Upper lobe of left lung (tissue), 6 donors: ENCODE measurements around the gene UBE2E2. TPM values are rescaled to one million over a fixed set of nuclear protein-coding genes. Genes with fewer than 3 reads are reported as not detected.

Experiments
- ATAC-seq, 2 donors: fragments of 200-7000 bp; cut with Tn5 transposase; one replicate each; pipeline ENCODE4 v1.9.1; 2022; ENCODE audit warnings: mild to moderate bottlenecking in 2 of 2, moderate library complexity in 2 of 2; ENCODE audit not compliant: low FRiP score in 2 of 2
- DNase-seq, 2 donors: peaks; one replicate each; pipeline ENCODE4 v3.0.0-alpha.2; 2019 to 2020
- H3K27ac ChIP-seq, 4 donors: fragments of 200-600 bp; sonication (generic); one replicate each; pipeline ENCODE4 v1.5.1; 2016 to 2019
- H3K27me3 ChIP-seq, 4 donors: fragments of 200-600 bp; sonication (generic); one replicate each; pipeline ENCODE4 v1.5.1; 2017 to 2019
- H3K36me3 ChIP-seq, 4 donors: fragments of 200-600 bp; sonication (generic); one replicate each; pipeline ENCODE4 v1.5.1; 2016 to 2019
- H3K4me1 ChIP-seq, 4 donors: fragments of 200-600 bp; sonication (generic); one replicate each; pipeline ENCODE4 v1.5.1; 2018 to 2019
- H3K4me3 ChIP-seq, 4 donors: fragments of 200-600 bp; sonication (generic); one replicate each; pipeline ENCODE4 v1.5.1; 2017 to 2019; ENCODE audit warnings: mild to moderate bottlenecking in 2 of 4, moderate library complexity in 1 of 4
- H3K9me3 ChIP-seq, 4 donors: fragments of 200-600 bp; sonication (generic); one replicate each; pipeline ENCODE4 v1.5.1; 2018 to 2019
- EP300 ChIP-seq, 4 donors: sonication (generic); formaldehyde crosslinking; IDR thresholded peaks; one replicate each; pipeline ENCODE4 v1.5.1; 2017; ENCODE audit warnings: antibody characterized with exemption in 4 of 4, control low read depth in 2 of 4
- POLR2A ChIP-seq, 4 donors: fragments of 450-650 bp; IDR thresholded peaks; one replicate each; pipeline ENCODE4 v1.5.1; 2016 to 2017; ENCODE audit warnings: antibody characterized with exemption in 4 of 4, mild to moderate bottlenecking in 2 of 4
- POLR2AphosphoS5 ChIP-seq, 2 donors: sonication (generic); formaldehyde crosslinking; IDR thresholded peaks; one replicate each; pipeline ENCODE4 v1.5.1; 2017; ENCODE audit warnings: antibody characterized with exemption in 2 of 2
- WGBS, 2 donors: methylation state at CpG; one replicate each; pipeline ENCODE4 v1.1.5; 2017 to 2018; 5-methylcytosine and 5-hydroxymethylcytosine counted together
- total RNA-seq, 6 donors: library from RNA; depleted of rRNA in 4 of 6; stranded (reverse); fragments of >200 nt in 4 of 6; gene quantifications; one replicate each; pipeline versions ENCODE4 v1.1.0 to v1.2.1, GENCODE V29; 2016 to 2021
- TF ChIP-seq, protein P1 (sequence below), 6 experiments: fragments of 450-650 bp in 4 of 6; fragments of 200-600 bp in 2 of 6; sonication (generic) in 2 of 6; IDR thresholded peaks; one replicate each; pipeline ENCODE4 v1.5.1; 2016 to 2019; ENCODE audit warnings: antibody characterized with exemption in 6 of 6
- donor health status: DM: no; HTN: no; CAD: no; lungs with moderate emphysema.
- donor health status: DM: no; HTN: yes; CAD: no; lungs with severe emphysema.

Gene UBE2E2
- total RNA-seq, 6 donors from 2014 or later: 18.3 to 61.5 (median 41.9) TPM

DNA sequence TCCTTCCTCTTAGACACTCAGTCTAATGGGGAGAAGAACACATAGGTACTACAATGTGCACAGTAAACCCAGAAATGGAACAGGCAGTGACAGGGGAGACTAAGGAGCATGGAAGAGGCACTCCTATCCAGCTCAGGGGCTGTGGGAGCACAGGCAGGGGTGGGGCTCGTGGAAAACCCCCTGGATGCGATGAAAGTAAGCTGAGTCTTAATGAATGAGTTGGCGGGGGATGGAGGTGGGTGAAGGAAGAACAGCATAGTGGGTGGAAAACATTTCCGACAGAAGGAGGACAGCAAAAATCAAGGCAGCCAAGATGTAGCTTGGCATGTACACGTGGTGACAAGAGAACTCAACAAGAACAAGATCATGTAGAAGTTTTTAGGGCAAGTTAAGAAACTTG lies 33.6 kb upstream of the UBE2E2 start:
- TF ChIP-seq POLR2A (IDR thresholded peaks at IDR 0.05): no peak
- TF ChIP-seq POLR2AphosphoS5 (IDR thresholded peaks at IDR 0.05): no peak
- TF ChIP-seq, protein P1, sequence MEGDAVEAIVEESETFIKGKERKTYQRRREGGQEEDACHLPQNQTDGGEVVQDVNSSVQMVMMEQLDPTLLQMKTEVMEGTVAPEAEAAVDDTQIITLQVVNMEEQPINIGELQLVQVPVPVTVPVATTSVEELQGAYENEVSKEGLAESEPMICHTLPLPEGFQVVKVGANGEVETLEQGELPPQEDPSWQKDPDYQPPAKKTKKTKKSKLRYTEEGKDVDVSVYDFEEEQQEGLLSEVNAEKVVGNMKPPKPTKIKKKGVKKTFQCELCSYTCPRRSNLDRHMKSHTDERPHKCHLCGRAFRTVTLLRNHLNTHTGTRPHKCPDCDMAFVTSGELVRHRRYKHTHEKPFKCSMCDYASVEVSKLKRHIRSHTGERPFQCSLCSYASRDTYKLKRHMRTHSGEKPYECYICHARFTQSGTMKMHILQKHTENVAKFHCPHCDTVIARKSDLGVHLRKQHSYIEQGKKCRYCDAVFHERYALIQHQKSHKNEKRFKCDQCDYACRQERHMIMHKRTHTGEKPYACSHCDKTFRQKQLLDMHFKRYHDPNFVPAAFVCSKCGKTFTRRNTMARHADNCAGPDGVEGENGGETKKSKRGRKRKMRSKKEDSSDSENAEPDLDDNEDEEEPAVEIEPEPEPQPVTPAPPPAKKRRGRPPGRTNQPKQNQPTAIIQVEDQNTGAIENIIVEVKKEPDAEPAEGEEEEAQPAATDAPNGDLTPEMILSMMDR (IDR thresholded peaks at IDR 0.05): no peak
- TF ChIP-seq EP300 (IDR thresholded peaks at IDR 0.05): no peak

DNA sequence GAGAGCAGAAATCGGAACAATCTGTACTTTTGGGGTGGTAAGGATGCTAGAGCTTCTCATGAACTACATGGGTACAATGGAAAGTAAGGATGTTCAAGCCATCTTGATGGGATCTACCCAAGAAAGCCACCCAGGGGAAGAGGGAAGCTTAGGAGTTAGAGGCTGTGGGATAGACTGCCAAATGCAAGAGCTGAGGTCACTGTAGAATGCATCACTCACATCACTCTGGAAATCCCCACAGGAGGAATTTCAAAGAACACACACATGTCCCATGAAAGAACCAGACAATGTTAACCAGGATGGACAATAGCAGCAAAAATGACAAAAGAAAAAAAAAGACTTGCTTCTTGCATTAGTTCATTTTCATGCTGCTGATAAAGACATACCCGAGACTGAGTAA lies 32.8 kb upstream of the UBE2E2 start:
- WGBS, 2 donors: 84 to 93% methylated on average over 2 of the region's 2 CpGs
- ATAC-seq: no peak
- Histone ChIP-seq H3K4me3 (no peak overlapping the region), H3K36me3 (no peaks in the 10 kb centered on the region), H3K27ac (no peak overlapping the region), H3K27me3 (no peaks in the 10 kb centered on the region), H3K9me3 (no peaks in the 10 kb centered on the region), H3K4me1 (no peaks in the 10 kb centered on the region)
- TF ChIP-seq EP300 (IDR thresholded peaks at IDR 0.05) (no peak), POLR2A (IDR thresholded peaks at IDR 0.05) (no peak), POLR2AphosphoS5 (IDR thresholded peaks at IDR 0.05) (no peak)
- TF ChIP-seq, protein P1 (IDR thresholded peaks at IDR 0.05): no peak
- DNase-seq: no peak

More for the DNA sequence above, 33.6 kb upstream of the UBE2E2 start:
- Histone ChIP-seq H3K9me3 (no peaks in the 10 kb centered on the region), H3K4me1 (no peaks in the 10 kb centered on the region), H3K27me3 (no peaks in the 10 kb centered on the region), H3K36me3 (no peaks in the 10 kb centered on the region), H3K27ac (no peak overlapping the region), H3K4me3 (no peak overlapping the region)
- DNase-seq (no peak), ATAC-seq (no peak)
- 84 to 91% methylated on average over 5 of the region's 5 CpGs for WGBS, 2 donors

DNA sequence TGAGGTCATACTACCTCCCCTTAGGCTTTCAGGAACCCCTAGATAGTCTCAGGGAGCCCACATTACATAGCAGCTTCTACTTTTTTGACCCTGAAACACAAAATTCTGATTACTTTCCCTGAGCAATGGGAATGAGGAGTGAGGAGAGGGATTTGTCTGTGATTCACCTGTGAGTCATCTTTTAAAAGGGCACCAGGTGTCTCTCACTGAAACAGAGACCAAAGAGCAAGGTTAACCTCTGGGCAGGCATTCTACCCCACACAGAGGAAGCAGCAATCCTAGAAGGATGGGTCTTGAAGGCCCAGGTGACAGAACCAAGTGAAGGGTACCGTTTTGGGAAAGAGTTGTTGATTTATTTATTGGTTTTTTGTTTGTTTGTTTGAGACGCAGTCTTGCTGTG lies 31.1 kb upstream of the UBE2E2 start:
- Histone ChIP-seq H3K9me3 (no peaks in the 10 kb centered on the region), H3K27ac (no peak overlapping the region), H3K27me3 (no peaks in the 10 kb centered on the region), H3K36me3 (no peaks in the 10 kb centered on the region), H3K4me1 (no peaks in the 10 kb centered on the region), H3K4me3 (no peak overlapping the region)
- 81 to 100% methylated on average over 2 of the region's 2 CpGs for WGBS, 2 donors
- DNase-seq: no peak
- no peak for TF ChIP-seq EP300 (IDR thresholded peaks at IDR 0.05)
- no peak for TF ChIP-seq POLR2AphosphoS5 (IDR thresholded peaks at IDR 0.05)
- TF ChIP-seq, protein P1 (IDR thresholded peaks at IDR 0.05): no peak
- no peak for TF ChIP-seq POLR2A (IDR thresholded peaks at IDR 0.05)
- no peak for ATAC-seq

DNA sequence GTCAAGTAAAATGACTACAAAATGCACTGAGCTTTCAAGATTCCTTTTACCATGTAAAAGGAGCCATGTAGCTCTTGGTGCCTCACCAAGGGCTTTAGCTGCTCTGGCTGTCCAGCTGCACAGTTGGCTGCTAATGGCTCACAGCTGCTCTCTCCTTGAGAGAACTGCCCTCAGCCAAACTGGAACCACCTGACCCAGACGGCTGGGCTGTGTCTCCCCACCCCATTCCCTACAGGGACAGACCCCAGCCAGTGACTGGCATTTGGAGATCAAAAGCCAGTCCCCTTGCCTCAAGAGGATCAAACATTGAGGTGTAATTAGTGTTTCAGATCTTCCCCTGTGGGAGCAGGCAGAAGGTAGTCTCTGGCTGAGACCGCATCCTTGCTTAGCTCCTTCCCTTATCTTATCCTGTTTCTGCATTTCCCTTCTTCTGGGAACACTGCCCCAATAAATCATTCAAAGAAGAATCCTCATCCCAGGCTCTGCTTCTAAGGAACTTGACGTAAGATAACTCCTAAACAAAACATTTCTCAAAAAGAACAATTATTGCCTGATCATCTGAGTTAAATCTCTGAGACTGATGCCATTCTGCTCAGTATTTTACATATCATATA lies 28.6 kb upstream of the UBE2E2 start:
- H3K36me3 ChIP-seq: no peaks in the 10 kb centered on the region
- 31 to 47% methylated on average over 3 of the region's 3 CpGs for WGBS, 2 donors

More for the DNA sequence above, 28.6 kb upstream of the UBE2E2 start:
- H3K9me3 ChIP-seq: no peaks in the 10 kb centered on the region
- DNase-seq (no peak), ATAC-seq (peak in 1 of 2 donors; percentile 84)
- no peaks in the 10 kb centered on the region for H3K27me3 ChIP-seq
- TF ChIP-seq, protein P1 (IDR thresholded peaks at IDR 0.05): no peak
- TF ChIP-seq POLR2A (IDR thresholded peaks at IDR 0.05) (no peak), POLR2AphosphoS5 (IDR thresholded peaks at IDR 0.05) (peak in 1 of 2 donors; percentile 18), EP300 (IDR thresholded peaks at IDR 0.05) (no peak)
- H3K27ac ChIP-seq: no peak overlapping the region
- no peaks in the 10 kb centered on the region for H3K4me1 ChIP-seq
- H3K4me3 ChIP-seq: no peak overlapping the region
